Measurements from ENCODE around the gene NTPCR.

DNA sequence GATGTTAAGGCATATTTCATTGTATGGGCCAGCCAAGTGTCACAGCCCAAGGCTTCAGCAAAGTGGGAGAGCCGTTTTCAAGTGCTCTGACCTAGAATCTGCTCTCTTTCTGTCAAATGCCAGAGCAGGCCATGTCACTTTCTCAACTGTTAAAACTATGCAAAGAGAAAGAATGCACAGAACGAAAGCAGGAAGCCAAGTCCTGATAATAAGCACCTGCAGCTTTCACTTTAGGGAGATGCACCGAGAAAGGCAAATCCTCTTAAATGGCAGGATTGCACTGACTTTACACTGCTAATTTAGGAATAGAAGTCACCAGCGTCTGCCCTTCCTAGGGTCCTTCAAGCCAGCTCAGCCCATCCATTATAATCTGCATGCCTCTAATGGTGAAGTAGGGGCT lies 49.2 kb upstream of the NTPCR start:
- TF ChIP-seq POLR2A (IDR thresholded peaks at IDR 0.05) (no peak), CTCF (IDR thresholded peaks at IDR 0.05 in 8 of 11, conservative IDR thresholded peaks at IDR 0.05 in 3 of 11) (no peak), POLR2AphosphoS5 (IDR thresholded peaks at IDR 0.05) (no peak)
